ENCODE data around the gene AUTS2.

AUTS2 gene

GRCh38 chr7:70071766-70072165, 473.5 kb downstream of the AUTS2 start (continued):
- no peak for TF ChIP-seq ZNF398 (tag by site-specific recombination; IDR thresholded peaks at IDR 0.05)
- TF ChIP-seq ZBTB8A (tag by site-specific recombination; IDR thresholded peaks at IDR 0.05): no peak
- TF ChIP-seq PBX3 (CRISPR knock-in tag; IDR thresholded peaks at IDR 0.05): no peak
- TF ChIP-seq PRDM6 (tag by site-specific recombination; IDR thresholded peaks at IDR 0.05): no peak

GRCh38 chr7:70072220-70072619, 473.9 kb downstream of the AUTS2 start:
- ChIA-PET POLR2A (no interaction called here), CTCF (interaction anchor here (0.7 kb wide), 1 partner anchor 327 kb away, joined by 5 read pairs; no protein-coding TSS in a partner anchor)
- Histone ChIP-seq H3K27ac (ENCODE audit: extremely low read depth, low read depth, low read length) (peak overlapping the region; percentile 18; the same call in 1 of the 2 replicates), H3K9me3 (ENCODE audit: control insufficient read depth, insufficient read depth, low read depth, low read length) (no peaks in the 10 kb centered on the region), H3K36me3 (ENCODE audit: control insufficient read depth in 2 of 2, insufficient read depth in 1 of 2, low read length in 2 of 2) (no peaks in the 10 kb centered on the region), H3K4me3 (ENCODE audit: low read depth, low read length) (no peak overlapping the region), H3K4me1 (ENCODE audit: control insufficient read depth, insufficient read depth, low read length) (peaks cover 11% of the 10 kb centered on the region)
- TF ChIP-seq ZNF311 (tag by site-specific recombination; IDR thresholded peaks at IDR 0.05; ENCODE audit: borderline replicate concordance) (no peak), ZNF398 (tag by site-specific recombination; IDR thresholded peaks at IDR 0.05) (no peak), ZFP41 (tag by site-specific recombination; IDR thresholded peaks at IDR 0.05; ENCODE audit: borderline replicate concordance) (no peak), PRDM4 (tag by site-specific recombination; IDR thresholded peaks at IDR 0.05) (no peak), ZNF335 (tag by site-specific recombination; conservative IDR thresholded peaks at IDR 0.05) (0 out of 2 replicates have a peak, but pooled peaks have one; percentile 16)

- Histone ChIP-seq H3K36me3 (ENCODE audit: control insufficient read depth in 2 of 2, insufficient read depth in 1 of 2, low read length in 2 of 2) (no peaks in the 10 kb centered on the region), H3K27ac (ENCODE audit: extremely low read depth, low read depth, low read length) (no peak overlapping the region), H3K4me1 (ENCODE audit: control insufficient read depth, insufficient read depth, low read length) (peaks cover 6% of the 10 kb centered on the region), H3K4me3 (ENCODE audit: low read depth, low read length) (no peak overlapping the region), H3K9me3 (ENCODE audit: control insufficient read depth, insufficient read depth, low read depth, low read length) (no peaks in the 10 kb centered on the region)
- TF ChIP-seq ZNF16 (tag by site-specific recombination; IDR thresholded peaks at IDR 0.05; ENCODE audit: low read depth) (no peak), ZFP69B (tag by site-specific recombination; IDR thresholded peaks at IDR 0.05) (no peak), ZBTB21 (tag by site-specific recombination; IDR thresholded peaks at IDR 0.05) (no peak), ZNF610 (tag by site-specific recombination; IDR thresholded peaks at IDR 0.05; ENCODE audit: borderline replicate concordance) (no peak), ZNF600 (tag by site-specific recombination; IDR thresholded peaks at IDR 0.05) (no peak), ZNF843 (tag by site-specific recombination; IDR thresholded peaks at IDR 0.05) (no peak), ZNF157 (tag by site-specific recombination; IDR thresholded peaks at IDR 0.05) (no peak), ZNF692 (tag by site-specific recombination; IDR thresholded peaks at IDR 0.05) (no peak), MZF1 (tag by site-specific recombination; IDR thresholded peaks at IDR 0.05; ENCODE audit: borderline replicate concordance) (no peak), ZNF221 (tag by site-specific recombination; IDR thresholded peaks at IDR 0.05; ENCODE audit: borderline replicate concordance) (no peak), ZNF133 (tag by site-specific recombination; IDR thresholded peaks at IDR 0.05) (no peak), ZNF248 (tag by site-specific recombination; IDR thresholded peaks at IDR 0.05) (no peak), KLF9 (tag by site-specific recombination; IDR thresholded peaks at IDR 0.05; ENCODE audit: low read depth) (no peak), ZNF830 (tag by site-specific recombination; IDR thresholded peaks at IDR 0.05; ENCODE audit: low read depth) (no peak), ZBTB20 (tag by site-specific recombination; IDR thresholded peaks at IDR 0.05) (no peak)
- CTCF ChIA-PET: no interaction called here
- POLR2A ChIA-PET: no interaction called here
Measured at GRCh38 chr7:70076325-70076724, 478.1 kb downstream of the AUTS2 start.
